Measurements from ENCODE around the gene ASCL4.

The ASCL4 gene

GRCh38 chr12:107778383-107779025 lies 4.0 kb downstream of the ASCL4 start:
- DNase-seq (ENCODE audit: low spot score) = no peak

- DNase-seq (ENCODE audit: low spot score) = peak; percentile 15
Observed at GRCh38 chr12:107779077-107779831, 4.8 kb downstream of the ASCL4 start.

DNA sequence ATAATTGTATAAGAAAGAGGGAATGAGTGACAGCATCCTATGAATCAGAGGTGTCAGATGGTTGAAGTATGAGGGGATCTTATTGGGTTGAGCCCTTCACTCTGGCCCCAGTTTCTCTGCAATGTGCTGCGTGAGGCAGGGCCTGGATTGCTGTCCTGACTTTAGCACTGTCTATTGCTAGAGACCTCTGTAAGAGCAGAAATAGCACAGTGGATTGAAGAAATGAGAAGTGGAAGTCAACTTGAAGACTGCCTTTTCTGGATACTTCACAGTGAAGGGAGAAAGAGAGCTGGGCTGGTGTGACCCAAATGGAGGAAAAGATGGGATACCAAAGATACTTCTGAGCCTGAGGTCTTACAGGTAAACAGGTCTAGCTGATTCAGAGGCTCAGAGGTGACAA lies 5.8 kb downstream of the ASCL4 start:
- DNase-seq (ENCODE audit: low spot score) = peak; percentile 24

DNA sequence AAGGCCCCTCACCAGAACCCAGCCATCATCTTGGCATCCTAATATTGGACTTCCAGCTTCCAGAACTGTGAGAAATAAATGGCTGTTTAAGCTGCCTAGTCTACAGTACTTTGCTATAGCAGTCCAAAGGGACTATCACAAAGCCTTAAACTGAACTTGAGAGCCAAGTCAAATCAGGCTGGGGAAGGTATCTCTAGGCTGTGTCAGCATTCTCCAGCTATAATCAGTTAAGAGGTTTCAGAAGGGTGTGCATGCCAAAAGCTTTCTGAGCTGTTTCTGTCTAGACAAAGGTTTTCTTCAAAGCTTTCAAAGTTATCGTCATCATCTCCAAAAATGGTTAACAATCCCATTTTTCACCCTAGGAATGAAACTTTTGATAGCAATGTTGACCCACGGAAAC lies 7.6 kb downstream of the ASCL4 start:
- DNase-seq (ENCODE audit: low spot score) = no peak

DNA sequence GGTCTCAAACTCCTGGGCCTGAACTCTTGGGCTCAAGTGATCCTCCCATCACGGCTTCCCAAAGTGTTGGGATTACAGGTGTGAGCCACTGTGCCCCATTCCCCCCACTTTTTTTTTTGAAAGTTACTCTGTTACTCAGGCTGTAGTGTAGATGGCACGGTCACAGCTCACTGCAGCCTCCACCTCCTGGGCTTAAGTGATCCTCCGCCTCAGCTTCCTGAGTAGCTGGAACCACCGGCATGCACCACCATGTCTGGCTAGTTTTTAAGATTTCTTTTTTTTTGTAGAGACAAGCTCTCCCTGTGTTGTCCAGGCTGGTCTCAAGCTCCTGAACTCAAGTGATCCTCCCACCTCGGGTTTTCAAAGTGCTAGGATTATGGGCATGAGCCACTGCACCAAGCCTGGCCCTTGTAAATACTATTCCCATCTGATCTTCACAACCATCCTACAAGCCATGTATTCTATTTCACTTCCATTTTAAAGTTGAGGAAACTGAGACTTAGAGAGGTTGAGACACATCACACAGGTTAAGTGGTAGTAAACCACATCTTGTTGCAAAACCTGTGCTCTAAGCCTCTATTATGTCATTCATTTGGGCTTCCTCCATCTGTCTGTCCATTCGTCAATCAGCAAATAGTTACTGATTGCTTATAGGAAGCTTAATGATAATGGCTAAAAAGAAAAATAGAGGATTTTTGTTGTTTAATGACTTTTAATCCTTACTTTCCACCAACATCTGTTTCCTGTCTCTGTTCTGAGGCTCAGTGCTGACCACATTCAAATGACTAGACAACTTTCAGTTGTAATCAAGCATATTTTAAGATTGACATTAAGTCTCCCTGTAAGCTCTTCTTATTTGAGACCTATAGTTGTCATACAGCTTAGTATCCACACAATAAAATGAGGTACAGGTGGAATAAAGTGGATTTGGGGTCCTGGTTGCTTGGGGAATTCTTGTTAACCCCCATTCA lies 9.2 kb downstream of the ASCL4 start:
- DNase-seq (ENCODE audit: low spot score) = no peak

- DNase-seq (ENCODE audit: low spot score) = no peak
Observed at GRCh38 chr12:107788281-107788680, 13.8 kb downstream of the ASCL4 start.

DNA sequence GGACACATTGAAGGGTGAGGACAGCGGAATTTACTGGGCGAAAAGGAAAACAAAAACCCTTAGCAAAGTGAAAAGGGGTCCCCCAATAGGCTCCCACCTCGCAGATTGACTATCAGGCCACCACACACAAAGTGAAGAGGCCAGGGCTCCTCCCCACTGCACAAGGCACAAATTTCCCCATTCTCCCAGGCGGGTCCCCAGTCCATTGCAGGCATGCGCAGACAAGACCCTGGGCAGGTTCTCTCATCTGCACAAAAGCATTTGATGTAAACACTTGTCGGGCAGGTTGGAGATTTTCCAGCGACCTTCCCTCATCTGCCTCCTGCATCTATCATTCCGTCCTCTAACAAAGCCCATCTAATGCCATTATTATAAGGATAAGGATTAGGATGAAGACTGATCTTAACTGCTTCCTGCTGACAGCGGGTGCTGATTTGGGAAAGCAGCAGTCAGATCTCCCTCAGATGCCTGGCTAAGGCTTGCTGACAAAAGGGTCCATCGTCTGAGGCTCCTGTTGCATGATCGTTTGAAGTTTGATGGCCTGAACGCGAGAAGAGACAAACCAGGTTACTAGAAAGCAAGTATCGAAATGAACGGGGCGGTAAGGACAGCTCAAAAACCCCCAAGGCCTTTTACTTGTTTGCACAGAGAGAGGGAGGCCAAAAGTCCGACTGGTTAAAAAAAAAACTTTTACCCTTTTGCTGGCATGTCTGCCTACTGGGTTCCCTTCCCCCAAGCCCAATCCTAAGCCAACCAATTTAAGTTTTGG lies 14.4 kb downstream of the ASCL4 start:
- no peak for DNase-seq (ENCODE audit: low spot score)

DNA sequence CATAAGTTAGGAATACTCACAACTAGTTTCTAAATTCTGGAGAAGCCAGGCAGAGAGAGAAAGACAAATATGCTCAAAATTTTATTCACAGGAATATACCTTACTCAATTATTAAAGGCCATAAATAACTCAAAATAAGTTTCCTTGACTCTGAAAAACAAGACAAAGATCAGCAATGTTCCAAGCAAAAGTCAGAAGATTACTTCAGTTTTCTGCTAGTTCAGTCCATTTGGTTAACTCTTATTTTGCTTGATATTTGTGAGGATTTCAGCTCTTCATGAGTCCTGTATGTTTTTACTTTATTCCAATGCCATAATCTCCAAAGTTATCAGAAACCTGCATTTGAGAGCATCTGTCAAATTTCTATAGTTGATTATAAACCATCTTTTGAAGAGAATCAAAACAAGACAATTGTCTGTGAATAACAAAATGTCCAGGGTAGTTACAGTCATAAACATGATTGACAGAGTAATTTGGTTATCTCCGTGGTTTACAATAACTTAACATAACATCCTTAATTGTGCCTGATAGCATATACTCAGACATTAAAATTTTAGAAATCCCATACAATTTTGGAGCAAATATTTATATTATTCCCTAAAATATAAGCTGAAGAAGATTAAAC lies 17.1 kb downstream of the ASCL4 start:
- no peak for DNase-seq (ENCODE audit: low spot score)

GRCh38 chr12:107794451-107794850 lies 19.9 kb downstream of the ASCL4 start:
- DNase-seq (ENCODE audit: low spot score) = no peak

GRCh38 chr12:107798580-107798979 lies 24.1 kb downstream of the ASCL4 start:
- no peak for DNase-seq (ENCODE audit: low spot score)

GRCh38 chr12:107801150-107801549 lies 26.6 kb downstream of the ASCL4 start:
- no peak for DNase-seq (ENCODE audit: low spot score)

DNA sequence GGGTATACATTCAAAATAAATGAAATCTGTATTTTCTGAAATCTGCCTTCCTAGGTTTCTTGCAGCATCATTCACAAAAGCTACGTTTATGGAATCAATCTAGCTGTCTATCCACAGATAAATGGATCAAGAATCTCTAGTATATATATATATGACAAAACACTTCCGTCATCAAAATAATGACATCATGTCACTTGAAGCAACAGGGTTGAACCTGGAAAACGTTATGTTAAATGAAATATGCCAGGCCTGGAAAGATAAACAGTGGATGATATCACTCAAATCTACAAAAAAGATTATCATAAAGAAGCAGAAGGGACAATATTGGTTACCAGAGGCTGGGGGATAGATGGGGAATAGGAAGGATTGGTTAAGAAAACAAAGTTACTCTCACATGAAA lies 28.6 kb downstream of the ASCL4 start:
- no peak for DNase-seq (ENCODE audit: low spot score)

DNA sequence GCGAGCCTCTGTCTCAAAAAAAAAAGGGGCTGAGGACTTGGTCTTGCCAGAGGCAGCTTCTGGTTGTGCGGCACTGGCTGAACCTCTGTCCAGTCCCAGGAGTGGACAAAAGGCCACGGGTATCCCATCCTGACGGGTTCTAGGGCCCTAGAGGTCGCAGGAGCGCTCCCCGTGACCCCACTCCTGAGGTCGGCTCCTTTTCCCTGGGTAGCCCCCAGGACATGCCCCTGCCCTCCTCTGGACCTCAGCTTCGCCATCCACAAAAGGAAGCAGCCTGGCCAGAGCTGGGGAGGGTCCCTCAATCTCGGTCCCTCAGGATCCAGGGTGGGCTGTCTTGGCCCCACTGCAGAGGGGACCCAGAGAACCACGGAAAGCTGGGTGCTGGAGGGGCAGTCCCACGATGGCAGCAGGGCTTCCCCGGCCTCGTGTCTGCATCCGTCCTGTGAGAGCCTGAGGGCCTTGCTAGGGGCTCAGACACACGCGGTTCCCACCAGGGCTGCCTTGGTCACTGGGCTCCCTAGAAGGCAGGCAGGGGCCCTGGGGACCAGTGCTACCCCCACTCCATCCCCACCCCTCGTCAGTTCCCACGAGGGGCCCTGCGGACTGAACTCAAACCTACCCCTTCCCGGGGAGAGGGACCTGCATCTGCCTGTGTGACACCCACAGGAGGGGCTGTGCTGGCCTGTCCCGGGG lies 31.1 kb downstream of the ASCL4 start:
- DNase-seq (ENCODE audit: low spot score) = no peak

DNA sequence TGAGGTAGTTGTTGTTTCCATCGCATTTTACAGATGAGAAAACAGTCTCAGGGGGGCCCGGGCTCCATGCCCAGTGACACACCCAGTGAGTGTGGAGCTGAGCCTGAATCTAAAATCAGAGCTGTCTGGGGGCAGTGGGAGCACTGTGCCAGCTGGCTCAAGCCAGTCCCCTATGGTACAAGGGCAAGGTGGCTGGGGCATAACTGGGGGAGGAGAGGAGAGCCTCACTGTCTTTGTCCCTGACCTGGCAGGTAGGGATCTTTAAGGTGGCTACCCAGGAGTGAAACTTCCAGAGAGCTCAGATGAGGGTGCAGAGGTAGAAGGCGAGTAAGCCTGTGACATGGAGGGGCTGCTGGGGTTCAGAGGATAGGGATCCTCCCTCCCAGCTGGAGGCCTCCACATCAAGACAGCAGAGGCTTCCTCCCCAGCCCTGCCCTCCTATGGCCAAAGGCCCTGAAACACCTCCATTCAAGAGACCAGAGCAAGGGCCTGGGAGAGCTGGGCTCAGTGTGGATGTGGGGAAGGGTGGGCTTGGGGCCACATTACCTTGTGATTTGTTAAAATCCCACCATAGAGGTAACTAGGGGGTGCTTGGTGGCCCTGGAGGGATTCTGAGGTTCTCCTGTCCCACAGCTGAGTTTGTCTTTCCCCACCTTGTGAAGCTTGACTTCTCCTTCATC lies 33.1 kb downstream of the ASCL4 start:
- DNase-seq (ENCODE audit: low spot score) = no peak

DNA sequence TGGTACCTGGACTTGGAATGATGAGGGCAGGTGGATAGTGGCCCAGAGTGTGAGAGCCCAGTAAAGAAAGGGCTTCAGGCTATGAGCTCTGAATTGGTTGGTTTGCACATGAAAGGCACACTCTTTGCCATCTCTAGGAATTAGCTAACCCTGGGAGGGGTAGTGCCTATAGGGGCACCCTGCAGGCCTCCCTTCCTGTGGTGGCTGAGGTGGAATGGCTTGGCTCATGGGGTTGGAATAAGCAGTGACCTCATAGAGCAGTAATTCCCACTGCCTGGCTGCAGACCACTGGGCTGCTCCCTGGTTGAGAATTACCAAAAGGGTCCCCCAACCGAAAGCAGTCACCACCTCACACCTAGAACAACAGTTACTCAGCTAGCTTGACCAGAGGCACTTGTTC lies 42.7 kb downstream of the ASCL4 start:
- DNase-seq (ENCODE audit: low spot score) = no peak

- DNase-seq (ENCODE audit: low spot score) = no peak
Observed at GRCh38 chr12:107818984-107819383, 44.5 kb downstream of the ASCL4 start.

DNA sequence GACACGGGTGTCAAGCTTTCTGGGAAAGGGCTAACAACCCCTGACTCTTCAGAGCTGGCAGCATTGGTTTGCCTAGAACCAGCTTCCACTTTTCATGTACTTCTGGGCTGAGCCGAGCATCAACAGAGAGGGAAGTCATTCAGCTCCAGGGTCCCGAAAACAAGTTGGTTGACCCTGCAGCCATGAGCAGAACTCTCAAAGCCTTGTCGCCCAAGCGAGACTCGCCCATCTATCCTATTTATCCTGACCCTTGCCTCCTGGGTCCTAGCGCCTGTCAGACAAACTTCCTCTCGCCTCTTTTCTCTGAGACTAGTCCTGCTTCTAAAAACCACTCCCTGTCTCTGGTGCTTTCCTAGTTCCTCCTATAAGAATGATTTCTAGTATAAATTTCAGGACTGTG lies 47.9 kb downstream of the ASCL4 start:
- no peak for DNase-seq (ENCODE audit: low spot score)
